Mesenchymal stem cell (in vitro differentiated cells and primary cell): Measurements from ENCODE around the gene RHEB.

Source experiments
- DNase-seq: peaks from one replicate; pipeline ENCODE4 v3.0.0-alpha.2; 2013
- H2AFZ ChIP-seq: one replicate; pipeline ENCODE4 v1.6.1; 2013; ENCODE audit warnings: low read depth, mild to moderate bottlenecking, control low read depth, inconsistent platforms, low read length, moderate library complexity
- H2AK5ac ChIP-seq: 2 replicates; pipeline ENCODE4 v1.6.1; 2013; ENCODE audit warnings: low read length, moderate library complexity, mild to moderate bottlenecking, inconsistent platforms; ENCODE audit not compliant: severe bottlenecking
- H2BK120ac ChIP-seq: one replicate; pipeline ENCODE4 v1.6.1; 2013; ENCODE audit warnings: low read depth, mild to moderate bottlenecking, inconsistent platforms, low read length, moderate library complexity
- H2BK12ac ChIP-seq, 2 experiments: one replicate each; pipeline ENCODE4 v1.6.1; 2013; ENCODE audit warnings: inconsistent platforms in 2 of 2, low read length in 2 of 2, mild to moderate bottlenecking in 2 of 2, moderate library complexity in 2 of 2, control low read depth in 1 of 2
- H2BK15ac ChIP-seq: one replicate; pipeline ENCODE4 v1.6.1; 2013; ENCODE audit warnings: mild to moderate bottlenecking, low read depth, inconsistent platforms; ENCODE audit not compliant: poor library complexity, severe bottlenecking
- H2BK5ac ChIP-seq: 2 replicates; pipeline ENCODE4 v1.6.1; 2013; ENCODE audit warnings: low read depth, mild to moderate bottlenecking, low read length, control low read depth, inconsistent platforms; ENCODE audit not compliant: poor library complexity, severe bottlenecking
- H3K14ac ChIP-seq, 2 experiments: one replicate each; pipeline ENCODE4 v1.6.1; 2013; ENCODE audit warnings: inconsistent platforms in 2 of 2, low read length in 2 of 2, control low read depth in 1 of 2, mild to moderate bottlenecking in 1 of 2, moderate library complexity in 1 of 2
- H3K18ac ChIP-seq, 2 experiments: one replicate each; pipeline ENCODE4 v1.6.1; 2013; ENCODE audit warnings: inconsistent platforms in 2 of 2, low read length in 2 of 2, control low read depth in 1 of 2, low read depth in 1 of 2, mild to moderate bottlenecking in 1 of 2
- H3K23ac ChIP-seq, 2 experiments: one replicate each; pipeline ENCODE4 v1.6.1; 2013; ENCODE audit warnings: inconsistent platforms in 2 of 2, low read length in 2 of 2, mild to moderate bottlenecking in 2 of 2, moderate library complexity in 2 of 2, control low read depth in 1 of 2
- H3K27ac ChIP-seq: 2 replicates; pipeline ENCODE4 v1.5.1; 2013; ENCODE audit warnings: mild to moderate bottlenecking, moderate library complexity, low read length, control low read depth, inconsistent platforms; ENCODE audit not compliant: poor library complexity, severe bottlenecking
- H3K27me3 ChIP-seq, 2 experiments: 2 replicates each; pipeline versions ENCODE4 v1.6.1 to v1.7.0; 2013; ENCODE audit warnings: low read length in 2 of 2, mild to moderate bottlenecking in 2 of 2, moderate library complexity in 2 of 2, control low read depth in 1 of 2, inconsistent platforms in 1 of 2; ENCODE audit not compliant: control insufficient read depth in 1 of 2, insufficient read depth in 1 of 2
- H3K36me3 ChIP-seq, 2 experiments: 2 replicates each; pipeline versions ENCODE4 v1.6.1 to v1.7.0; 2013; ENCODE audit warnings: low read length in 2 of 2, control low read depth in 1 of 2, inconsistent platforms in 1 of 2, low read depth in 1 of 2, mild to moderate bottlenecking in 1 of 2; ENCODE audit not compliant: insufficient read depth in 2 of 2, control insufficient read depth in 1 of 2
- H3K4ac ChIP-seq, 2 experiments: one replicate each; pipeline ENCODE4 v1.6.1; 2013; ENCODE audit warnings: inconsistent platforms in 2 of 2, low read length in 2 of 2, mild to moderate bottlenecking in 2 of 2, moderate library complexity in 2 of 2, control low read depth in 1 of 2, low read depth in 1 of 2
- H3K4me1 ChIP-seq: 2 replicates; pipeline ENCODE4 v1.6.1; 2013; ENCODE audit warnings: low read depth, low read length, control low read depth; ENCODE audit not compliant: control insufficient read depth, insufficient read depth
- H3K4me2 ChIP-seq: 2 replicates; pipeline ENCODE4 v1.6.1; 2013; ENCODE audit warnings: low read length, mild to moderate bottlenecking, inconsistent platforms; ENCODE audit not compliant: poor library complexity, severe bottlenecking
- H3K4me3 ChIP-seq, 2 experiments: 2 replicates each; pipeline versions ENCODE4 v1.5.1 to v1.7.0; 2013; ENCODE audit warnings: low read length in 2 of 2, mild to moderate bottlenecking in 2 of 2, control low read depth in 1 of 2, low read depth in 1 of 2; ENCODE audit not compliant: insufficient read depth in 1 of 2
- H3K79me1 ChIP-seq: replicated peaks from 2 replicates; pipeline ENCODE4 v1.6.1; 2013; ENCODE audit warnings: mild to moderate bottlenecking, control low read depth, low read length, inconsistent platforms; ENCODE audit not compliant: poor library complexity, severe bottlenecking
- H3K9ac ChIP-seq: 2 replicates; pipeline ENCODE4 v1.7.0; 2013; ENCODE audit warnings: mild to moderate bottlenecking, low read length, moderate library complexity
- H3K9me3 ChIP-seq: 2 replicates; pipeline ENCODE4 v1.7.0; 2013; ENCODE audit warnings: mild to moderate bottlenecking, low read length; ENCODE audit not compliant: control insufficient read depth
- H4K8ac ChIP-seq: one replicate; pipeline ENCODE4 v1.6.1; 2013; ENCODE audit warnings: inconsistent platforms, mild to moderate bottlenecking, low read length, moderate library complexity
- H4K91ac ChIP-seq: one replicate; pipeline ENCODE4 v1.6.1; 2013; ENCODE audit warnings: mild to moderate bottlenecking, low read length, inconsistent platforms
- WGBS: methylation state at CpG from one replicate; pipeline ENCODE4 v1.1.7; 2013; ENCODE audit warnings: mixed read lengths; 5-methylcytosine and 5-hydroxymethylcytosine counted together

RHEB gene

GRCh38 chr7:151552352-151553028 is 32.8 kb upstream of the RHEB start:
- Histone ChIP-seq H3K27ac (no peak overlapping the region), H3K4me1 (peaks cover 15% of the 10 kb centered on the region), H2BK5ac (no peak overlapping the region), H3K9ac (no peak overlapping the region), H3K18ac (peak overlapping the region in 1 of 2 experiments; percentile 15), H3K23ac (no peak overlapping the region), H4K8ac (no peak overlapping the region), H2BK12ac (peak overlapping the region in 1 of 2 experiments; percentile 18), H3K4me3 (no peak overlapping the region), H3K4me2 (no peak overlapping the region), H4K91ac (no peak overlapping the region), H2AFZ (no peak overlapping the region), H2BK15ac (no peak overlapping the region), H2AK5ac (no peak overlapping the region), H3K14ac (no peak overlapping the region), H2BK120ac (no peak overlapping the region), H3K9me3 (no peaks in the 10 kb centered on the region), H3K36me3 (peaks cover 9 to 20% of the 10 kb centered on the region in 2 experiments), H3K4ac (no peak overlapping the region), H3K27me3 (peaks cover 0 to 16% of the 10 kb centered on the region in 2 experiments), H3K79me1 (peaks cover 3% of the 10 kb centered on the region)
- no peak for DNase-seq
- WGBS = 84% methylated on average over 10 of the region's 10 CpGs

- H2AK5ac ChIP-seq = peak overlapping the region; percentile 56
- no peak overlapping the region for H3K4me2 ChIP-seq
- H2BK5ac ChIP-seq = no peak overlapping the region
- H3K4ac ChIP-seq = no peak overlapping the region
- DNase-seq = no peak
- H3K9ac ChIP-seq = no peak overlapping the region
- H2BK15ac ChIP-seq = peak overlapping the region; percentile 74
- no peak overlapping the region for H3K27ac ChIP-seq
- H3K27me3 ChIP-seq = peaks cover 0 to 16% of the 10 kb centered on the region in 2 experiments
- peak overlapping the region in 1 of 2 experiments; percentile 37 for H2BK12ac ChIP-seq
- H3K36me3 ChIP-seq = peaks cover 6 to 14% of the 10 kb centered on the region in 2 experiments
- no peaks in the 10 kb centered on the region for H3K9me3 ChIP-seq
- no peak overlapping the region for H4K8ac ChIP-seq
- H3K23ac ChIP-seq = no peak overlapping the region
- H3K14ac ChIP-seq = no peak overlapping the region
- no peak overlapping the region for H3K4me3 ChIP-seq
- no peak overlapping the region for H3K18ac ChIP-seq
- H3K79me1 ChIP-seq = peaks cover 1% of the 10 kb centered on the region
- no peak overlapping the region for H2BK120ac ChIP-seq
- H3K4me1 ChIP-seq = peaks cover 15% of the 10 kb centered on the region
- H2AFZ ChIP-seq = no peak overlapping the region
- no peak overlapping the region for H4K91ac ChIP-seq
- 83% methylated on average over 7 of the region's 7 CpGs for WGBS
These were observed 32.1 kb upstream of the RHEB start for GRCh38 chr7:151551820-151552219.

GRCh38 chr7:151550656-151551286 is 31.1 kb upstream of the RHEB start:
- Histone ChIP-seq H3K9ac (no peak overlapping the region), H4K91ac (peak overlapping the region; percentile 29), H3K4me2 (no peak overlapping the region), H2BK5ac (peak overlapping the region; percentile 88), H3K4me3 (no peak overlapping the region), H3K36me3 (peaks cover 4 to 6% of the 10 kb centered on the region in 2 experiments), H3K23ac (no peak overlapping the region), H3K9me3 (no peaks in the 10 kb centered on the region), H2BK12ac (no peak overlapping the region), H3K4ac (no peak overlapping the region), H3K79me1 (peaks cover 1% of the 10 kb centered on the region), H3K4me1 (peaks cover 15% of the 10 kb centered on the region), H2AFZ (no peak overlapping the region), H2BK120ac (no peak overlapping the region), H3K27me3 (peaks cover 0 to 26% of the 10 kb centered on the region in 2 experiments), H2AK5ac (peak overlapping the region; percentile 93), H3K18ac (peak overlapping the region; percentile 61 to 78), H4K8ac (peak overlapping the region; percentile 31), H3K27ac (peak overlapping the region; percentile 98), H2BK15ac (no peak overlapping the region), H3K14ac (no peak overlapping the region)
- peak; percentile 86 for DNase-seq
- WGBS = 46% methylated on average over 3 of the region's 3 CpGs

GRCh38 chr7:151549644-151550043 is 29.9 kb upstream of the RHEB start:
- Histone ChIP-seq H3K9me3 (no peaks in the 10 kb centered on the region), H4K8ac (no peak overlapping the region), H2BK5ac (no peak overlapping the region), H2BK12ac (no peak overlapping the region), H3K14ac (no peak overlapping the region), H3K36me3 (peaks cover 0 to 4% of the 10 kb centered on the region in 2 experiments), H2BK15ac (peak overlapping the region; percentile 60), H4K91ac (no peak overlapping the region), H3K4ac (no peak overlapping the region), H3K4me3 (no peak overlapping the region), H3K9ac (no peak overlapping the region), H2AK5ac (peak overlapping the region; percentile 17), H3K79me1 (peaks cover 1% of the 10 kb centered on the region), H3K18ac (no peak overlapping the region), H3K4me2 (no peak overlapping the region), H3K27me3 (peaks cover 0 to 34% of the 10 kb centered on the region in 2 experiments), H3K27ac (no peak overlapping the region), H3K23ac (no peak overlapping the region), H2AFZ (no peak overlapping the region), H2BK120ac (no peak overlapping the region), H3K4me1 (peaks cover 15% of the 10 kb centered on the region)
- DNase-seq = no peak
- whole genome bisulfite sequencing = 82% methylated on average over 6 of the region's 6 CpGs
